ENCODE results near the gene P3H4.
A peak's percentile ranks its signal among the peaks of the same experiment; 100 is the strongest.
"Not testable (repeated sequence)": the region's sequence is repeated elsewhere in the genome, so short reads cannot be mapped to it uniquely, and the experiment has no call there.

Gene P3H4, protein sequence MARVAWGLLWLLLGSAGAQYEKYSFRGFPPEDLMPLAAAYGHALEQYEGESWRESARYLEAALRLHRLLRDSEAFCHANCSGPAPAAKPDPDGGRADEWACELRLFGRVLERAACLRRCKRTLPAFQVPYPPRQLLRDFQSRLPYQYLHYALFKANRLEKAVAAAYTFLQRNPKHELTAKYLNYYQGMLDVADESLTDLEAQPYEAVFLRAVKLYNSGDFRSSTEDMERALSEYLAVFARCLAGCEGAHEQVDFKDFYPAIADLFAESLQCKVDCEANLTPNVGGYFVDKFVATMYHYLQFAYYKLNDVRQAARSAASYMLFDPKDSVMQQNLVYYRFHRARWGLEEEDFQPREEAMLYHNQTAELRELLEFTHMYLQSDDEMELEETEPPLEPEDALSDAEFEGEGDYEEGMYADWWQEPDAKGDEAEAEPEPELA

GRCh38 chr17:41811549-41812380 lies at the start of gene P3H4:
TSS of gene P3H4 (minus strand) at chr17:41811949. CDS start at chr17:41811915, 34 bp downstream.
- intact Hi-C loops (cut with DNase I), result no loop called here

DNA sequence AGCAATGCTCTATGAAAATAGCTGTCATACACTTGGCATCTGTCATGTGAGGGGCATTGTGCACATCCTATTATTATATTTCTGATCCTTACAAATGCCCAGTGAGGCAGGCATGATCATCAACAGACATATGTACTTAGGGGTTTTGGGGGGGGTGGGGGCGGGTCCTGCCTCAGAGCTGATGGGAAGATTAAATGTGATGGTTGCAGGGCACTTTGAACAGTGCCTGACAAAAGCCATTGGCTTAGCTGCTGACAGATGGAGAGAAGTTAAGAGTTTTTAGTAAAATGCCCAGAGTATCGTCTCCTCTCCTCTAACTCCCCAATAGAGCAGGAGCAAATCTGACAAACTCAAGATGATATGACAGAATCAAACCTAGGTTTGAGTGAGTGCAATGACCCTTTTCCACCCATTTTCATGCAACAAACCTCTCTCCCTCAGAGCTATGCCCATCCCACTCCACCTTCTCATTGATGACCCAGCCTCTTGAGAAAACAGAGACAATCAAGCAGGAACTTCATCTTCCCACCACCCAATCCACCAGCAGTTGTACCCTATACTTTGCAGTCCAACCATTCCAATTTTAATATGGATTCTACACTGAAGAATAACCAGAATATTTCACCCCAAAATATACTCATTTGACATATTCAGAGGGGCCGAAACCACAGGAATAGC lies 48.6 kb upstream of the P3H4 start:
- no peak for DNase-seq
- intact Hi-C loops (cut with DNase I), result loop anchor here (5.0 kb wide), 1 partner anchor 57 kb away; the partner anchor contains the start of gene ACLY

More at GRCh38 chr17:41811549-41812380, at the start of gene P3H4:
- peak; percentile 56 to 97 (median 81) for DNase-seq

DNA sequence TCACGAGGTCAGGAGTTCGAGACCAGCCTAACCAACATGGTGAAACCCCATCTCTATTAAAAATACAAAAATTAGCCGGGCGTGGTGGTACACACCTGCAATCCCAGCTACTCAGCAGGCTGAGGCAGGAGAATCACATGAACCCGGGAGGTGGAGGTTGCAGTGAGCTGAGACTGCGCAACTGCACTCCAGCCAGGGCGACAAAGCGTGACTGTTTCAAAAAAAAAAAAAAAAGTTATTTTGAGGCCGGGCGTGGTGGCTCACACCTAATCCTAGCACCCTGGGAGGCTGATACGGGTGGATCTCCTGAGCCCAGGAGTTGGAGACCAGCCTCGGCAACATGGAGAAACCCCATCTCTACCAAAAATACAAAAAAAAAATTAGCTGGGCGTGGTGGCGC lies 39.6 kb upstream of the P3H4 start:
- DNase-seq; intact Hi-C loops (cut with DNase I): not testable (repeated sequence)

DNA sequence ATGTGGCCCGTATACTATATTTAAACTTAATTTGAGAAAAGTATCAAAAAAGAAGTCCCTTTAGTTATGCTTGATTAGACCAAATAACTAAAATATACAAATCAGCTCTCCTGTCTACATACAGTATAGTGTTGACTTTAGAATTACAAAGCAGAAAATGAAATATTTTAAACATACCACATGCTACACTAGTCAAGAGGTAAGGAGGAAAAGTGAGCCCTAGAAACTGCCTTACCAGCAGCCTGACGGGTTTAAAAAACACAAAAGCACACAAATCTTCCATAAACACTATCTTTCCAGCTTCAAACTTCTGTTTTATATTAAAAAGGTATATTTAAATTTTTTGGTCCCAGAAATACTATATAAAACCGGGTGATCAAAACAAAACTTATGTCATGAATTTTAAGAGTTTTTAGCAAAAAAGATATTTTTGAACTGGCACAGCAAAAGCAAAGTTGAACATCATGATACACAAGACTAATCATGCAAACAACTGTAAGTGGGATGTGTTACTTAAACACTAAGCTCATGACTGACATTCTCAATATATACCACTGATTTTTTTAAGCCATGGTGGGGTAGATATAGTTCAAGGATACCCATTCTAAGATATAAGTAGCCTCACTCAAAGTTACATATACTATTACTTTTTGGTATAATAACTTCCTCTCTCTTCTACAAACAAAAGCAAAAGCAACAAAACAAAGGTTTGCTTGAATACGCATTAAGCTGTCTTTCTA lies 37.7 kb upstream of the P3H4 start:
- intact Hi-C loops (cut with DNase I), result no loop called here
- DNase-seq, result no peak

GRCh38 chr17:41848788-41849187 lies 37.0 kb upstream of the P3H4 start:
- intact Hi-C loops (cut with DNase I), result no loop called here
- DNase-seq, result no peak

- DNase-seq, result no peak
- intact Hi-C loops (cut with DNase I), result no loop called here
Measured at GRCh38 chr17:41844971-41845370, 33.2 kb upstream of the P3H4 start.

DNA sequence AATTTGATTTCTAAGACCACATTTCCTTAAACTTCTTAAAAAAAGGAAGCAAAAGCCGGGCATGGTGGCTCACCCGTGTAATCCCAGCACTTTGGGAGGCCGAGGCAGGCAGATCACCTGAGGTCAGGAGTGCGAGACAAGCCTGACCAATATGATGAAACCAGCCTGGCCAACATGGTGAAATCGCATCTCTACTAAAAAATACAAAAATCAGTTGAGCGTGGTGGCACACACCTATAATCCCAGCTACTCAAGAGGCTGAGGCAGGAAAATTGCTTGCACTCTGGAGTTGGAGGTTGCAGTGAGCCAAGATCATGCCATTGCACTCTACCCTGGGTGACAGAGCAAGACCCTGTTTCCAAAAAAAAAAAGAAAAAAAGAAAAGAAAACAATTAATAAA lies 29.0 kb upstream of the P3H4 start:
- intact Hi-C loops (cut with DNase I); DNase-seq: not testable (repeated sequence)

- DNase-seq; intact Hi-C loops (cut with DNase I): not testable (repeated sequence)
Measured at GRCh38 chr17:41839448-41839847, 27.7 kb upstream of the P3H4 start.

DNA sequence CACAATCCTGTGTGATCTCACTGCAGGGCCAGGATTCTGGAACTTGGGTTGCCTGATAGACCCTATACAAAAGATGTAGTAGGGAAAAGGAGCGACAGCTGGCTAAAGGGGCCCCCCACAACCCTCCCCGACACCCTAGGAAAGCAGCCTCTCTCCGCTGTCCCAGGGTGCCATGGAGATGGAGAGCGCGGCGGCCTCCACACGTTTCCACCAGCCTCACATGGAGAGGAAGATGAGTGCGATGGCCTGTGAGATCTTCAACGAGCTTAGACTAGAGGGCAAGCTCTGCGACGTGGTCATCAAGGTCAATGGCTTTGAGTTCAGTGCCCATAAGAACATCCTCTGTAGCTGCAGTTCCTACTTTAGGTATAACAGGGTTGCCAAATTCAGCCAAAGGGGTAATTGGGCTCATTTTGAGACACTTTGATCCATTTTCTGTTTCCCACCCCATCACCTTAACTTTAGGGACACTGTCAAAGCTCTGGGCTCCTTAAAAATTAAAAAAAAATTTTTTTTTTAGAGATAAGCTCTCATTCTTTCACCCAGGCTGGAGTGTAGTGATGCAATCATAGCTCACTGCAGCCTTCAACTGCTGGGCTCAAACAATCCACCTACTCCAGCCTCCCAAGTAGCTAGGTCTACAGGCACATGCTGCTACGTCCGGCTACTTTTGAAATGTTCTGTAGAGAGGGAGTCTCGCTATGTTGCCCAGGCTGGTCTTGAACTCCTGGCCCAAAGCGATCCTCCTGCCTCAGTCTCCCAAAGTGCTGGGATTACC lies 26.2 kb upstream of the P3H4 start, which contains the start of gene KLHL10:
TSS of gene KLHL10 (plus strand) at position 65 of the 778 bp plus-strand sequence. CDS start at position 173, 108 bp downstream.
- DNase-seq, result peak in 1 of 10 donors; percentile 29
- intact Hi-C loops (cut with DNase I), result no loop called here

DNA sequence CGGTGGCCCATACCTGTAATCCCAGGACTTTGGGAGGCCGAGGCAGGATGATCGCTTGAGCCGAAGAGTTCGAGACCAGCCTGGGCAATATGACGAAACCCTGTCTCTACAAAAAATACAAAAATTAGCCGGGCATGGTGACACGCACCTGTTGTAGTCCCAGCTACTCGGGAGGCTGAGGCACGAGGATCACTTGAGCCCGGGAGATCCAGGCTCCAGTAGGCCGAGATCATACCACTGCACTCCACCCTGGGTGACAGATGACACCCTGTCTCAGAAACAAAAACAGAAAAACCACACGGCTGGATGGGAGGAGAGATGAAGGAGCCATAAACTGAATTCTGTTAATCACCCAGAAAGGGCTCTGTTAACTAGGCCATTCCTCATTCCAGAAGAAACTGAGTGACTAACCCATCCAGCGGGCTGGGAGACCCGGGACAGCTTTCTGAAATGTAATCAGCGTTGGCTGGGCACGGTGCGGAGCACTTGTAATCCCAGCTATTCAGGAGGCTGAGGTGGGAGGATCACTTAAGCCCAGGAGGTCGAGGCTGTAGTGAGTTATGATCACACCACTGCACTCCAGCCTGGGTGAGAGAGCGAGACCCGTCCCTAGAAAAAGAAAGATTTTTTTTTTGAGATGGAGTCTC lies 24.9 kb upstream of the P3H4 start:
- intact Hi-C loops (cut with DNase I), result no loop called here
- DNase-seq, result peak in 1 of 10 donors; percentile 76

- intact Hi-C loops (cut with DNase I), result no loop called here
- DNase-seq, result peak; percentile 42 to 94 (median 64)
Measured at GRCh38 chr17:41835800-41836549, 24.2 kb upstream of the P3H4 start, which contains the start of gene NT5C3B. TSS of gene NT5C3B (minus strand) at chr17:41836232. CDS start at chr17:41836193, 39 bp downstream.

- intact Hi-C loops (cut with DNase I), result no loop called here
- DNase-seq, result no peak
Measured at GRCh38 chr17:41835214-41835799, 23.6 kb upstream of the P3H4 start.

DNA sequence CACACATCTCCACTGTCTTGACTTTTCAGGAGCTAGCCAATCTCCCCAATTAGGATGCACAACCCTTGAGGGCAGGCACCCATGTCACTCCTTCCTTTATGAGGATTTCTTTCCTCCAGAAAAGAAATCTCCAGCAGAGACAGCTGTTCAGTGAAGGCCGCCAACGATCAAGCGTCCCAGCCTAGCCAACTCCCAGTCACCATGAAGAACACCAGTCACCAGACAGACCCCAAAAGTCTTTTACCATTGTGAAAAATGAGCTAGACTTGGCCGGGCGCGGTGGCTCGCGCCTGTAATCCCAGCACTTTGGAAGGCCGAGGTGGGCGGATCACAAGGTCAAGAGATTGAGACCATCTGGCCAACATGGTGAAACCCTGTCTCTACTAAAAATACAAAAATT lies 18.2 kb upstream of the P3H4 start:
- intact Hi-C loops (cut with DNase I), result not testable (repeated sequence)
- DNase-seq, result peak in 1 of 10 donors; percentile 27

DNA sequence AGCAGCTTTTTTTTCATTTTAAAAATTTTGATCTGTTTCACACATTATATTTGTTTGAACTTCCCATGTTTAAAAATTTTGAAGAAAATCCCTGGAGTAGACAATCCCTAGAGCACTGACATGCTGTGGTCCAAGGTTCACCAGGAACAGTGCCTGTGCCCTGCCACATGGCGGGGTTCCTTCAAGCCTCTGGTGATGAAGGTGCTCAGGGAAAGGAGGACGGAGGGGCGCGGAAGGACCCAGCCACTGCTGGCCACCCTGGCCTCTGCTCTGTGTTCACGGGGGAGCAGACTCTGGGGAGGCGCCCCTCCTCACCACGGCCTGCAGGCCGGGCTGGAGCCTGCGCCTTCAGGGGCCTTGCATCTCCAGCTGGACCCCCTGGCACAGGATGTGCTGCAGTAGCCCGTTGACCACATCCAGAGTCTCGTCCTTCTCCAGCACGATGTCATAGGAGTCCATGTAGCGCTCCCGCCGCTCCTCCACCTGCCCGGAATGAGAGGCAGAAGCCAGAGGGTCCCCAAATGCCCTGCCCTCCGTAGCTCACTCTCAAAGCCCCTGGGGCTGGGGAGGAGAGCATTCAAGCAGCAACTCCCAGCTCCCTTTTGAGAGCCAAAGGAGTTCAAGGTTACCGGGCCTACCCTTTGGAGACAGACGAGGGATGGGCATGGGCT lies 13.6 kb upstream of the P3H4 start:
- peak in 1 of 10 donors; percentile 74 for DNase-seq
- intact Hi-C loops (cut with DNase I), result no loop called here

DNA sequence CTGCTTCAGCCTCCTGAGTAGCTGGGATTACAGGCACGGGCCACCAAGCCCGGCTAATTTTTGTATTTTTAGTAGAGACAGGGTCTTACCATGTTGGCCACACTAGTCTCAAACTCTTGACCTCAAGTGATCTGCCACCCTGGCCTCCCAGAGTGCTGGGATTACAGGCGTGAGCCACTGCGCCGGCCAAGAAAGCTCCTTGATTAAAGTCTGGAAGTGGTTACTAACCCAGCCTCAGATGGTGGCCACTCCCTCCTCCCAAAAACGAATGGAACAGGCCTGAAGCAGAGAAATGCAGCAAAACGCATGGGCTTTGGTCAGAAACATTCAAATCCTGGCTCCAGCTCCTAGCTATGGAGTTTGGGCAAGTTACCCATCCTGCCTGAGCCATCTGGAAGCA lies 12.3 kb upstream of the P3H4 start:
- peak in 1 of 10 donors; percentile 51 for DNase-seq
- intact Hi-C loops (cut with DNase I), result no loop called here

- intact Hi-C loops (cut with DNase I), result no loop called here
- peak in 3 of 10 donors; percentile 18 to 35 (median 22) for DNase-seq
Measured at GRCh38 chr17:41823580-41823979, 11.8 kb upstream of the P3H4 start.

GRCh38 chr17:41823141-41823524 lies 11.4 kb upstream of the P3H4 start:
- DNase-seq, result peak in 1 of 10 donors; percentile 26
- intact Hi-C loops (cut with DNase I), result no loop called here

Data from posterior cingulate gyrus (tissue), 11 donors.